AG09309 (cell line): ENCODE data around the gene BTBD3.

ENCODE experiments used
- DNase-seq: peaks from one replicate; pipeline ENCODE4 v3.0.0-alpha.2; 2010; ENCODE audit warnings: low read depth
- H3K4me3 ChIP-seq: 2 replicates; pipeline ENCODE4 v1.5.1; 2011; ENCODE audit warnings: mild to moderate bottlenecking, low read depth, low read length, moderate library complexity; ENCODE audit not compliant: control insufficient read depth
- TF ChIP-seq, protein P1 (sequence below): IDR thresholded peaks from 2 replicates; pipeline ENCODE4 v1.5.1; 2011; ENCODE audit warnings: mild to moderate bottlenecking, low read depth, low read length, inconsistent platforms; ENCODE audit not compliant: insufficient read depth, control insufficient read depth; ENCODE audit errors: missing control alignments

Gene BTBD3

DNA sequence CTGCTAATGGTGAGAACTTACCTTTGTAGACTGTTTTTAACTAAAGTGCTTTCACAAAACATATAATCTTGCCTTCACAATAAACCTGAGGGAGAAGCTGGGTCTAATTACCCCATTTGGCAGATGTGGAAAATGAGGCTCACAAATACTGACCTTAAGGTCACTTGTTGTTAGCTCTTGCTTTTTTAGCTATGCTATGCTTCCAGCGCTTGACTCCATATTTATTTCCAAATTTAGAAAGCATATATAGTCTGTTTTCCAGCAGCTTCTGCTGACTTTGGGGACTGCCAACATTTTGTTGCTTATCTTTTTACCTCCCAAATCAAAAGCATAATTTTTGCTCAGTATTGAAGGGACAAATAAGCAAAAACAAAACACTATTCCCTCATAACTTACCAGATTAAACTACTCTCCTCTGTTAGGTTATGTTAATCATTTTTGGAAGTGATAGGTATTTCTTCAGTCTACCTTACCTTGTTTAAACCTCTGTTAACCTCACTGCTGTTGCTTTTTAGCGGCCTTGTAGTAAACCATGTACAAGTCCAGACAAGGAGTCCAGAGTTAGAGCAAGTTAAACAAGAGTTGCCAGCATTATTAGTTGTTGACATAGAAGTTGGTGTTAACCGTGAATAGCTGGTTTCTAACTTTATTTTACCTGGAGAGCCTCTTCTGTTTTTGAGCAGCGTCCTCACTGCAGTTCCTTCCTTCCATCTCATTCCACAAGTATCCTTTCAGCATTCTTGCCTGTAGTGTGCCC, 4.9 kb upstream of the BTBD3 start:
- TF ChIP-seq, protein P1, sequence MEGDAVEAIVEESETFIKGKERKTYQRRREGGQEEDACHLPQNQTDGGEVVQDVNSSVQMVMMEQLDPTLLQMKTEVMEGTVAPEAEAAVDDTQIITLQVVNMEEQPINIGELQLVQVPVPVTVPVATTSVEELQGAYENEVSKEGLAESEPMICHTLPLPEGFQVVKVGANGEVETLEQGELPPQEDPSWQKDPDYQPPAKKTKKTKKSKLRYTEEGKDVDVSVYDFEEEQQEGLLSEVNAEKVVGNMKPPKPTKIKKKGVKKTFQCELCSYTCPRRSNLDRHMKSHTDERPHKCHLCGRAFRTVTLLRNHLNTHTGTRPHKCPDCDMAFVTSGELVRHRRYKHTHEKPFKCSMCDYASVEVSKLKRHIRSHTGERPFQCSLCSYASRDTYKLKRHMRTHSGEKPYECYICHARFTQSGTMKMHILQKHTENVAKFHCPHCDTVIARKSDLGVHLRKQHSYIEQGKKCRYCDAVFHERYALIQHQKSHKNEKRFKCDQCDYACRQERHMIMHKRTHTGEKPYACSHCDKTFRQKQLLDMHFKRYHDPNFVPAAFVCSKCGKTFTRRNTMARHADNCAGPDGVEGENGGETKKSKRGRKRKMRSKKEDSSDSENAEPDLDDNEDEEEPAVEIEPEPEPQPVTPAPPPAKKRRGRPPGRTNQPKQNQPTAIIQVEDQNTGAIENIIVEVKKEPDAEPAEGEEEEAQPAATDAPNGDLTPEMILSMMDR, result no peak
- DNase-seq, result no peak
- no peak overlapping the region for H3K4me3 ChIP-seq

DNA sequence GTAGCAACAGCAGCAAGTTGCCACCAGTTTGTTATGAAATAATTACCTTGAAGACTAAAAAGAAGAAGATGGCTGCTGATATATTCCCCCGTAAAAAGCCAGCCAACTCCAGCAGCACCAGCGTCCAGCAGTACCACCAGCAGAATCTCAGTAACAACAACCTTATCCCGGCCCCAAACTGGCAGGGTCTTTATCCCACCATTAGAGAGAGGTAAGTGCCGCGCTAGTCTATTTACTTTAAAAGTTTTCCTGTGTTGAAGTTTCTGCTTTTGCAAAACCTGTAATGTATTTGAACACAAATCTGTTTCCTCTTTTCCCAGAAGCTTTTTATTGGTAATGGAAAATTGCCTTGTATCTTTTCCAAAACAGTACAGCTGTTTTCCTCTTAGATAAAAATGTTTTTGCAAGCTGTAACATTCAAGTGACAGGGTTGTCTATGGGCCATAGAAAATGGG, 725 bp downstream of the BTBD3 start:
- H3K4me3 ChIP-seq, result no peak overlapping the region
- no peak for DNase-seq
- TF ChIP-seq, protein P1, result no peak

DNA sequence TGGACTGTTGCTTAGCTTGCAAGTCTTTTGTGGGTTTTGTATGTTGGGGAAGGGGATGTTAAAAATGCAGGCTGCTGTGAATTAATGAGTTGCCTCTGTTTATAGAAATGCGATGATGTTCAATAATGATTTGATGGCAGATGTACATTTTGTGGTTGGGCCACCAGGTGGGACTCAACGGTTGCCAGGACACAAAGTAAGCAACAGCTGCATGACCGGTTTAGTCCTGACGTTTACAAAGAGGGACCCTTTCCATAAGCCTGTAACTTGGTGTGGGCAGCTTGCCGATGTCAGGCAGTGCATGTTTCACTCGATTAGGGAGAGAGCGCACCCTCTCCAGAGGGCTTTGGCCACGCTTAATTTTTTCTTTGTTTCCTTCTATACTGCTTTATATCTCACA, 1.3 kb downstream of the BTBD3 start:
- DNase-seq, result no peak
- TF ChIP-seq, protein P1, result no peak
- H3K4me3 ChIP-seq, result no peak overlapping the region

DNA sequence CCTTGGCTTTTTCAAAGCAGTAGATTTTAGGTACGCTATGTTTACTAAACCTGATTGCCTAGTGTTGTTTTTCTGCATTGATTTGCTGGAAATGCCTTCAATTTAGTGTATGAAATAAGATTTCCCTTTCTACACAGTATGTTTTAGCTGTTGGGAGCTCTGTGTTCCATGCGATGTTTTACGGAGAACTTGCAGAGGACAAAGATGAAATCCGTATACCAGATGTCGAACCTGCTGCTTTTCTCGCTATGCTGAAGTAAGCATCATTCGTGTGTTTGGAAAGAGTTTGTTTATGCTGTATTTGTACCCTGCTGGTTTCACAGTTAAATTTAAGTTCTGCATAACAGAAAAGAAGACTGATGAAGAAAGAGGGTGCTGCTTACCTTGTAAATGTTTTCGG, 1.9 kb downstream of the BTBD3 start:
- no peak for DNase-seq

DNA sequence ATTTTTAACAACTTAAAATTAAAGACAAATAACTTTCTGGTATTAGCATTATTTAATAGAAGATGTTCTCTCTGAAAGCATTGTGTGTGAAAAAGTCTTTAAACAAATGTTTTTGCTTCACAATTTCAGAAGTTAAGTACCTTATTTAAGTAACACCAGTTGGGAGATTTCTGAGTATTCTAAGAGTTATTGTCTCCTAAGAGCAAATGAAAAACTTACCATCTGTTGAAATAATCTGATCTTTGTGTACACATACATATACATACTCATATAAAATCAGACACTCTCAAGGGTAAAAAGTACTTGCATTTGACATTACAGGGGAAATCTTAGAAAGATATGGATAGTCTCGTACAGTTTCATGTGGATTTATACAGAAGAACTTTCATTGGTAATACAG, 2.4 kb downstream of the BTBD3 start:
- DNase-seq, result no peak
- TF ChIP-seq, protein P1, result no peak
- no peak overlapping the region for H3K4me3 ChIP-seq

More for the DNA sequence above, 1.9 kb downstream of the BTBD3 start:
- no peak overlapping the region for H3K4me3 ChIP-seq
- TF ChIP-seq, protein P1, result no peak

DNA sequence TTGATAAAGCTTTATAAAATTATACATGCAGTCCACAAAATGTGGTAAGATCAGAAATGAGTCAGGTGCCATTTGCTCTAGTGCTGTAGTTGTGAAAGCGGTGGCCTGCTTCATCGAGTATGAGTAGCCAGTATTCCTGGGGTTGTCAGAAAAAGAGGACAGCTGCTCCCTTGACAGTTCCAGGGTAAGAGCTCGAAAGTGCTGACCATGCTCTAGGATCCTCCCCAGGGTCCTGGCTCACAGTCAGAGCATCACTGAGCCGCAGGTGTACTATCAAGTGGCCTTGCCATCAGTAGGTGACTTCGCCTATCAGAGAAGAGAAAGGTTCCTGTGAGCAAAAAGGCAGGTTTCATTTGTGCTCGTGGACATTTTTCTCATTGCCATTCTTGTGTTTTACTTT, 3.6 kb downstream of the BTBD3 start:
- no peak for DNase-seq
- TF ChIP-seq, protein P1, result no peak
- no peak overlapping the region for H3K4me3 ChIP-seq

DNA sequence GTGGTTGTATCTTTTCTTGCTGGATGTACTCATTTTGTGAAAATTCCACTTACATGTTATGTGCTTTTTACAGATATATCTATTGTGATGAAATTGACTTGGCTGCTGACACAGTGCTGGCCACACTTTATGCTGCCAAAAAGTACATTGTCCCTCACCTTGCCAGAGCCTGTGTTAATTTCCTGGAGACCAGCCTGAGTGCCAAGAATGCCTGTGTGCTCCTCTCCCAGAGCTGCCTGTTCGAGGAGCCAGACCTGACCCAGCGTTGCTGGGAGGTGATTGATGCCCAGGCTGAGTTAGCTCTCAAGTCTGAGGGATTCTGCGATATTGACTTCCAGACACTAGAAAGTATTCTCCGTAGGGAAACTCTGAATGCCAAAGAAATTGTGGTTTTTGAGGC, 4.9 kb downstream of the BTBD3 start:
- no peak overlapping the region for H3K4me3 ChIP-seq
- no peak for DNase-seq
- TF ChIP-seq, protein P1, result no peak
